Panc1 (cell line): ENCODE data around the gene FAM13A.

Experiments used
- POLR2AphosphoS5 ChIP-seq: IDR thresholded peaks from 2 replicates; pipeline ENCODE4 v1.6.1; 2012; ENCODE audit warnings: mild to moderate bottlenecking, low read depth, low read length, moderate library complexity
- TF ChIP-seq, protein P1 (sequence below): fragments of 450-650 bp; IDR thresholded peaks from 2 replicates; pipeline ENCODE4 v1.5.1; 2017; ENCODE audit warnings: mild to moderate bottlenecking

DNA sequence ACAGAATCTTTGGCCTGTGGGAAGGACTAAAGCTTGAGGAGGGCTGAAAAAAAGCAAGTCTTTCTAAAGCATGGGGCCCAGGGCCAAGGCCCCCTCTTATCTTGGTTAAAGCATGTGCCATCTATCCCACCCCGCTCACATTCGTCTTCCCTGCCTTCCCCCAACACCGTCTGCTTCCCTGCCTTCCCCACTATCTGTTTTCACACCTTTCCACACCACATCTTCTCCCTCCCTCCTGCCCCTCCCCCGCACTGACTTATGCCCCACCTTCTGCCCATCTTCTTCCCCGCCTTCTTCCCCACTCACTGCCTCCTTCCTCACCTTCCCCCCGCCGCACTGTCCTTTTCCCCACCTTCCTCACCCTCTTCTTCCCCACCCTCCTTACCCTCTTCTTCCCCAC, 358.5 kb downstream of the FAM13A start:
- TF ChIP-seq POLR2AphosphoS5 = no peak
- TF ChIP-seq, protein P1, sequence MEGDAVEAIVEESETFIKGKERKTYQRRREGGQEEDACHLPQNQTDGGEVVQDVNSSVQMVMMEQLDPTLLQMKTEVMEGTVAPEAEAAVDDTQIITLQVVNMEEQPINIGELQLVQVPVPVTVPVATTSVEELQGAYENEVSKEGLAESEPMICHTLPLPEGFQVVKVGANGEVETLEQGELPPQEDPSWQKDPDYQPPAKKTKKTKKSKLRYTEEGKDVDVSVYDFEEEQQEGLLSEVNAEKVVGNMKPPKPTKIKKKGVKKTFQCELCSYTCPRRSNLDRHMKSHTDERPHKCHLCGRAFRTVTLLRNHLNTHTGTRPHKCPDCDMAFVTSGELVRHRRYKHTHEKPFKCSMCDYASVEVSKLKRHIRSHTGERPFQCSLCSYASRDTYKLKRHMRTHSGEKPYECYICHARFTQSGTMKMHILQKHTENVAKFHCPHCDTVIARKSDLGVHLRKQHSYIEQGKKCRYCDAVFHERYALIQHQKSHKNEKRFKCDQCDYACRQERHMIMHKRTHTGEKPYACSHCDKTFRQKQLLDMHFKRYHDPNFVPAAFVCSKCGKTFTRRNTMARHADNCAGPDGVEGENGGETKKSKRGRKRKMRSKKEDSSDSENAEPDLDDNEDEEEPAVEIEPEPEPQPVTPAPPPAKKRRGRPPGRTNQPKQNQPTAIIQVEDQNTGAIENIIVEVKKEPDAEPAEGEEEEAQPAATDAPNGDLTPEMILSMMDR = no peak
